ENCODE results near the gene RHBDF2.

RHBDF2 gene

DNA sequence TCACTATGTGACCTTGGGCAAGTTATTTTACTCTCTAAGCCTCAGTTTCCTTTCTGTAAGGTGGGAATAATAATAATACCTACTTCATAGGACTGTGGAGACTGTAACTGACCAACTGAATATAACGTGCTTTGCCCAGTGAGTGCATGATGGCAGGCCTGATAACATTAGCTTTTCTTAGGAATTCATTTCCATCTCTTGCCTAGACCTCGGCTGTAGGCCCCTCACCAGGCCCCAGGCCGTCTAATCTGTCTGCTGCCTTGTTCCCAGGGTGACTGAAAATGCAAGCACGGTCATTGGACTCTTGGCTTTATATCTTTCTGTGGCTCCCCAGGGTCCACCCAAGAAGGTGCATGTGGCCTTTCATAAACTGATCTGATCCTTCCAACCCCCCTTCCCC lies 41.5 kb downstream of the RHBDF2 start:
- TF ChIP-seq ZNF274 (IDR thresholded peaks at IDR 0.05; ENCODE audit: low read depth, low read length), result no peak
- TF ChIP-seq SUZ12 (IDR thresholded peaks at IDR 0.05; ENCODE audit: extremely low read depth, insufficient read depth, insufficient read length), result no peak
- TF ChIP-seq YY1 (IDR thresholded peaks at IDR 0.05; ENCODE audit: insufficient read depth, insufficient read length), result no peak
- Histone ChIP-seq H3K36me3 (ENCODE audit: insufficient read depth, insufficient read length, low read length) (no peaks in the 10 kb centered on the region), H3K27me3 (ENCODE audit: insufficient read depth, insufficient read length) (no peaks in the 10 kb centered on the region), H3K4me1 (ENCODE audit: insufficient read depth, insufficient read length) (peaks cover 21% of the 10 kb centered on the region), H3K9ac (ENCODE audit: insufficient read length, low read depth) (no peak overlapping the region), H3K9me3 (ENCODE audit: insufficient read depth, low read length) (no peaks in the 10 kb centered on the region), H3K4me3 (ENCODE audit: insufficient read length, low read depth) (no peak overlapping the region)
- no peak for DNase-seq (ENCODE audit: low read depth, low spot score)

GRCh38 chr17:76458580-76459490 lies 42.4 kb downstream of the RHBDF2 start:
- TF ChIP-seq YY1 (IDR thresholded peaks at IDR 0.05; ENCODE audit: insufficient read depth, insufficient read length), result no peak
- TF ChIP-seq SUZ12 (IDR thresholded peaks at IDR 0.05; ENCODE audit: extremely low read depth, insufficient read depth, insufficient read length), result no peak
- TF ChIP-seq ZNF274 (IDR thresholded peaks at IDR 0.05; ENCODE audit: low read depth, low read length), result no peak
- H3K36me3 ChIP-seq (ENCODE audit: insufficient read depth, insufficient read length, low read length), result no peaks in the 10 kb centered on the region
- no peak overlapping the region for H3K4me3 ChIP-seq (ENCODE audit: insufficient read length, low read depth)
- H3K27me3 ChIP-seq (ENCODE audit: insufficient read depth, insufficient read length), result no peaks in the 10 kb centered on the region
- H3K9ac ChIP-seq (ENCODE audit: insufficient read length, low read depth), result no peak overlapping the region
- H3K9me3 ChIP-seq (ENCODE audit: insufficient read depth, low read length), result peaks cover 3% of the 10 kb centered on the region; the same call in 1 of the 2 replicates
- peaks cover 21% of the 10 kb centered on the region for H3K4me1 ChIP-seq (ENCODE audit: insufficient read depth, insufficient read length)
- peak; percentile 52 for DNase-seq (ENCODE audit: low read depth, low spot score)

GRCh38 chr17:76453431-76453743 lies 47.8 kb downstream of the RHBDF2 start:
- H3K9ac ChIP-seq (ENCODE audit: insufficient read length, low read depth), result no peak overlapping the region
- H3K4me3 ChIP-seq (ENCODE audit: insufficient read length, low read depth), result no peak overlapping the region
- H3K36me3 ChIP-seq (ENCODE audit: insufficient read depth, insufficient read length, low read length), result peaks cover 8% of the 10 kb centered on the region
- TF ChIP-seq YY1 (IDR thresholded peaks at IDR 0.05; ENCODE audit: insufficient read depth, insufficient read length) (no peak), ZNF274 (IDR thresholded peaks at IDR 0.05; ENCODE audit: low read depth, low read length) (no peak), SUZ12 (IDR thresholded peaks at IDR 0.05; ENCODE audit: extremely low read depth, insufficient read depth, insufficient read length) (no peak)
- peaks cover 9% of the 10 kb centered on the region; the same call in 1 of the 2 replicates for H3K9me3 ChIP-seq (ENCODE audit: insufficient read depth, low read length)
- no peaks in the 10 kb centered on the region for H3K27me3 ChIP-seq (ENCODE audit: insufficient read depth, insufficient read length)
- DNase-seq (ENCODE audit: low read depth, low spot score), result no peak
- peaks cover 6% of the 10 kb centered on the region for H3K4me1 ChIP-seq (ENCODE audit: insufficient read depth, insufficient read length)

DNA sequence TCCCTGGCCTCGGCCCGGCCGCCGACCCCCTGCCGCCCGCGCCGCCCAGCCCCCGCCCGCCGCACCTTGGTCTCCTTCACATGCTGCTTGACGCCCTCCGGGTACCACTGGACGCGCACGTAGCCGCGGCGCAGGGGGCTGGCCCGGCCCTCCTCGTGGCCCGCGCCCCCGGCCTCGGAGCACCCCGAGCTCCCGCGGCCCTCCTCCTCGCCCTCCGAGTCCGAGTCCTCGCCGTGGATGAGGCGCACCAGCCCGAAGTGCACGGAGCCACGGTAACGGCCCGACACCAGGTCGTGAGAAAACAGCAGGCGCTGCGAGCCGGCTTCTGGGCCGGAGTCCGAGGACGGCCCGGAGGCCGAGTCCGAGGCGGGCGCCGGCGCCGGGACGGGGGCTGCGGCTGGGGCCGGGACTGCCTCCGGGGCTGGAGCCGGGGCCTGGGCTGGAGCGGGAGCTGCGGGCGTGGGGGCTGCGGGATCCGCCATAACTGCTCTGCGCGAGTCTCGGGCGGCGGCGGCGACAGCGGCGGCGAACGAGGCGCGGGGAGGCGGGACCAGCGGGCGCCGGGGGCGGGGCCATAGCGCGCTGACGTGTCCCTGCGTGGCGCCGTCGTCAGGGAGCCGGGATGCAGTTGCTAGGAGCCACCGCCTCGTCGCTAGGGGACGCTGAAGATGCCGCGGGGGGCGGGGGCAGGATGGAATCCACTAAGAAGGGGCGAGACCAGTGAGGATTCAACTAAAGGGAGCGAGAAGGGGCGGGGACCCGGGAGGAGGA lies 48.4 kb downstream of the RHBDF2 start, which contains the start of gene UBE2O:
Gene UBE2O (minus strand): TSS at position 493 of the 771 bp plus-strand sequence. CDS start 11 bp downstream, at position 482.
- Histone ChIP-seq H3K4me3 (ENCODE audit: insufficient read length, low read depth) (peak within 1 kb of the TSS; percentile 95), H3K27me3 (ENCODE audit: insufficient read depth, insufficient read length) (no peaks in the 10 kb centered on the region), H3K36me3 (ENCODE audit: insufficient read depth, insufficient read length, low read length) (peaks cover 8% of the 10 kb centered on the region), H3K4me1 (ENCODE audit: insufficient read depth, insufficient read length) (peaks cover 7% of the 10 kb centered on the region), H3K9me3 (ENCODE audit: insufficient read depth, low read length) (peaks cover 9% of the 10 kb centered on the region; the same call in 1 of the 2 replicates), H3K9ac (ENCODE audit: insufficient read length, low read depth) (peak within 1 kb of the TSS; percentile 91)
- DNase-seq (ENCODE audit: low read depth, low spot score), result peak; percentile 84
- TF ChIP-seq SUZ12 (IDR thresholded peaks at IDR 0.05; ENCODE audit: extremely low read depth, insufficient read depth, insufficient read length) (no peak), YY1 (IDR thresholded peaks at IDR 0.05; ENCODE audit: insufficient read depth, insufficient read length) (peak; percentile 25)

- Histone ChIP-seq H3K27me3 (ENCODE audit: insufficient read depth, insufficient read length) (no peaks in the 10 kb centered on the region), H3K9me3 (ENCODE audit: insufficient read depth, low read length) (peaks cover 9% of the 10 kb centered on the region; the same call in 1 of the 2 replicates), H3K9ac (ENCODE audit: insufficient read length, low read depth) (peak overlapping the region; percentile 87), H3K36me3 (ENCODE audit: insufficient read depth, insufficient read length, low read length) (peaks cover 8% of the 10 kb centered on the region), H3K4me3 (ENCODE audit: insufficient read length, low read depth) (peak overlapping the region; percentile 95), H3K4me1 (ENCODE audit: insufficient read depth, insufficient read length) (peaks cover 10% of the 10 kb centered on the region)
- DNase-seq (ENCODE audit: low read depth, low spot score), result no peak
- no peak for TF ChIP-seq YY1 (IDR thresholded peaks at IDR 0.05; ENCODE audit: insufficient read depth, insufficient read length)
- no peak for TF ChIP-seq ZNF274 (IDR thresholded peaks at IDR 0.05; ENCODE audit: low read depth, low read length)
- TF ChIP-seq SUZ12 (IDR thresholded peaks at IDR 0.05; ENCODE audit: extremely low read depth, insufficient read depth, insufficient read length), result no peak
These were observed 49.0 kb downstream of the RHBDF2 start for GRCh38 chr17:76452127-76452659.

DNA sequence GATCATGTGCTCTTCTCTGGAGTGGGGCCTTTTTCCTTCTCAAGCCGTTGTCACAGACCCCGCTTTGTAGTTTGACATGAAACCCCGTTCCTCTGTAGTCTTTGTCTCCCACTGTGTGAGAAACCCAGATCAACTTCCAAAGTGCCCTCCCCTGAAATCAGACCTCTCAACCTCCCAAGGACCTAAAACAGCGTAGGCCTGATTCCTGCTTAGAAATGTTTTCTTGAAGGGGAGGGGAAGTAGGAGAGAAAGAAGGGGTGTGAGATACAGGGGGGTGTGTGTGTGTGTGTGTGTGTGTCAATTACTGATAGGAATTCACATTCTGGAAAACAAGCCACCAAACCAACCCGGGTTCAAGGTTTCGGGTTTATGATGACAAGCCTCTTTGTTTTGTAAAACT lies 49.7 kb downstream of the RHBDF2 start:
- H3K9ac ChIP-seq (ENCODE audit: insufficient read length, low read depth), result peak overlapping the region; percentile 57
- no peak for DNase-seq (ENCODE audit: low read depth, low spot score)
- no peak for TF ChIP-seq SUZ12 (IDR thresholded peaks at IDR 0.05; ENCODE audit: extremely low read depth, insufficient read depth, insufficient read length)
- no peak for TF ChIP-seq YY1 (IDR thresholded peaks at IDR 0.05; ENCODE audit: insufficient read depth, insufficient read length)
- no peak for TF ChIP-seq ZNF274 (IDR thresholded peaks at IDR 0.05; ENCODE audit: low read depth, low read length)
- peaks cover 8% of the 10 kb centered on the region for H3K36me3 ChIP-seq (ENCODE audit: insufficient read depth, insufficient read length, low read length)
- peaks cover 12% of the 10 kb centered on the region for H3K4me1 ChIP-seq (ENCODE audit: insufficient read depth, insufficient read length)
- H3K4me3 ChIP-seq (ENCODE audit: insufficient read length, low read depth), result peak overlapping the region; percentile 95
- H3K27me3 ChIP-seq (ENCODE audit: insufficient read depth, insufficient read length), result no peaks in the 10 kb centered on the region
- H3K9me3 ChIP-seq (ENCODE audit: insufficient read depth, low read length), result peaks cover 9% of the 10 kb centered on the region; the same call in 1 of the 2 replicates
